Hindlimb muscle (tissue), 1 donor: ENCODE data around the gene CATSPERZ. TPM values are rescaled to one million over a fixed set of nuclear protein-coding genes. Genes with fewer than 3 reads are reported as not detected.

ENCODE experiments used
- DNase-seq: peaks from one replicate; pipeline ENCODE4 v3.0.0-alpha.2; 2013
- polyA plus RNA-seq: library from polyadenylated mRNA; unstranded; fragments of 120-200 nt; gene quantifications from one replicate; pipeline ENCODE4 v1.2.1, GENCODE V29; 2013; ENCODE audit not compliant: insufficient read length

CATSPERZ gene
- polyA plus RNA-seq, 1 donor: not detected

GRCh38 chr11:64342869-64343745, 42.9 kb downstream of the CATSPERZ start:
- no peak for DNase-seq

DNA sequence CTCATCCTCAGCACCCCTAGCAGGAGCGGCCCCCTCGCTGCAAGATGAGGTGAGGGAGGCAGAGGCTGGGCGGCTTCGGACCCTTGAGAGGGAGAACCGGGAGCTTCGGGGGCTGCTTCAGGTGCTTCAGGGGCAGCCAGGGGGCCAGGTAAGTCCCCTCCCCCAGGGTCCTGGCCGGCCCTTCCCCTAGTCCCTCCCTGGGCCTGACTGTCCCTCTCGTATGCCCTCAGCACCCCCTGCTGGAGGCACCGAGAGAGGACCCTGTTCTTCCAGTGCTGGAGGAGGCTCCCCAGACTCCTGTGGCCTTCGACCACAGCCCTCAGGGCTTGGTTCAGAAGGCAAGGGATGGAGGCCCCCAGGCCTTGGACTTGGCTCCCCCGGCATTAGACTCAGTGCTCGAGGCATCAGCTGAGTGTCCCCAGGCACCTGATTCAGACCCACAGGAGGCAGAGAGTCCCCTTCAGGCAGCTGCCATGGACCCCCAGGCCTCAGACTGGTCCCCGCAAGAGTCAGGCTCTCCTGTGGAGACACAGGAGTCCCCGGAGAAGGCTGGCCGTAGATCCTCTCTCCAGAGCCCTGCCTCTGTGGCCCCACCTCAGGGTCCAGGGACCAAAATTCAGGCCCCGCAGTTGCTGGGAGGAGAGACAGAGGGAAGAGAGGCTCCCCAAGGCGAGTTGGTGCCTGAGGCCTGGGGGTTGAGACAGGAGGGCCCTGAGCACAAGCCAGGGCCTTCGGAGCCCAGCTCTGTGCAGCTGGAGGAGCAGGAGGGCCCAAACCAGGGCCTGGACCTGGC, 43.8 kb downstream of the CATSPERZ start:
- no peak for DNase-seq

- DNase-seq: no peak
Measured at GRCh38 chr11:64344787-64345186, 44.6 kb downstream of the CATSPERZ start.

DNA sequence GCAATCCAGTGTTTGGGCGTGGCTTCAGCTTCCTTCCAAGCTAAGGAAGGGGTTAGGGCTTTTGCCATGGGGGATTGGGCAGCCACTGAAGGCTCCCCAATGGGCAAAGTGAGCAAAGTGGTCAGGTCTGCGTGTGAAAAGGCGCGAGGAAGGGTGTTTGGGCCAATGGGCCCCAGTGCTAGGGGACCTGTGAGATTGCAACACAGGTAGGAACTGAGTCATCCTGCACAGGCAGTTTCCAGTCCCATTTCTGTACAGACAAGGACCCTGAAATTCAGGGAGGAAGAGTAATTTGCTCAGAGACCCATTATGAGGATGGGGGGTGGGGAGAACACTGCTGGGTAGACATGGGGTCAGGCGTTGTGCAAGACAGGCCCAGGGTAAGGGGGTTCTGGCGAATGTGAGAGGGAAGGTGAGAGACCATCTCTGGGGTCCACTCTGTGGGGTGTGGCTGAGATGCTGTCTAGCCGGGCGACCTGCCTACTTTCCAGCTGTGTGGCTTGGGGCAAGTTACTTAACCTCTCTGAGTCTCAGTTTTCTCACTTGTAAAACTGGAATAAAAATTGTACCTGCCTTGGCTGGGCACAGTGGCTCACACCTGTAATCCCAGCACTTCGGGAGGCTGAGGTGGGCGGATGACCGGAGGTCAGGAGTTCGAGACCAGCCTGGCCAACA, 47.2 kb downstream of the CATSPERZ start:
- DNase-seq: no peak

GRCh38 chr11:64348383-64349024, 48.3 kb downstream of the CATSPERZ start:
- no peak for DNase-seq

DNA sequence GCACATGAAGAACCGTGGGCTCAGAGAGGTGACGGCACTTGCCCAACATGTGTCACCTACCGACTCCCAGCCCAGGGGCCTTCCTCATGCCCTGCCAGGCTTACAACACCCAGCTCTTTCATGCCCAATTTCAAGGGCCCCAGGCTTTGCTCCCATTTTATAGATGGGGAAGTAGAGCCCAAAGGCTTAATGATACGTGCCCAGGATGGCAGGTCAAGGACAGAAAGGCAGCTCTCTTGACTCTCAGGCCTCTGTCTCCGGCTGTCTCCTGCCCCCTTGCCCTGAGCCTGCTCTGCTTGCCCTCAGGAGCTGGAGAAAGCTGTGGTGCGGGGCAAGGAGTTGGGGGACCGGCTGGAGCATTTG, 48.8 kb downstream of the CATSPERZ start:
- DNase-seq: no peak

DNA sequence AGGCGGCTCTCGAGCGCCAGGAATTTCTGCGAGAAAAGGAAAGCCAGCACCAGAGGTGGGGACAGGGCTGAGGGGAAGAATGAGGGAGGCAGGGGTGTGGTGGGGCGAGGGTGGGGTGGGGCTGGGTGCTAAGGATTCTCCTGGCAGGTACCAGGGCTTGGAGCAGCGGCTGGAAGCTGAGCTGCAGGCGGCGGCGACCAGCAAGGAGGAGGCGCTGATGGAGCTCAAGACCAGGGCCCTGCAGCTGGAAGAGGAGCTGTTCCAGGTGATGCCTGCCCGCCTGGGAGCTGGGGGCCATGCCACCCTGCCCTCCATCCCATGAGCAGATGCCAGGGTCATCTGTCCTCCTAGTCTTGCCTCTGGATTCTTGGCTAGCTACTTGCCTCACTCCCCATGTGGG, 49.2 kb downstream of the CATSPERZ start:
- DNase-seq: no peak

DNA sequence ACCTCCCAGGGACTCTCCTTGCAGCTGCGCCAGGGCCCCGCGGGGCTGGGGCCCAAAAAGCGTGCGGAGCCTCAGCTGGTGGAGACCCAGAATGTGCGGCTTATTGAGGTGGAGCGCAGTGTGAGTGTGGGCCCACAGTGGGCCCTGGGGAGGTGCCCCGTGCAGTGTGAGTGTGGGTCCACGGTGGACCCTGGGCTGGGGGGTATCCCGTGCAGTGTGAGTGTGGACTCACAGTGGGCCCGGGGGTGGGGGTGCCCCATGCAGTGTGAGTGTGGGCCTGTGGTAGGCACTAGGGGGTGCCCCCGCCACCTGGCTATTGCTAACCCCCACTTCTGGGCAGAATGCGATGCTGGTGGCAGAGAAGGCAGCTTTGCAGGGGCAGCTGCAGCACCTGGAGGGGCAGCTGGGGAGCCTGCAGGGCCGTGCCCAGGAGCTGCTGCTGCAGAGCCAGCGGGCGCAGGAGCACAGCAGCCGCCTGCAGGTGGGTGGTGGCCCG, 51.0 kb downstream of the CATSPERZ start:
- no peak for DNase-seq

DNA sequence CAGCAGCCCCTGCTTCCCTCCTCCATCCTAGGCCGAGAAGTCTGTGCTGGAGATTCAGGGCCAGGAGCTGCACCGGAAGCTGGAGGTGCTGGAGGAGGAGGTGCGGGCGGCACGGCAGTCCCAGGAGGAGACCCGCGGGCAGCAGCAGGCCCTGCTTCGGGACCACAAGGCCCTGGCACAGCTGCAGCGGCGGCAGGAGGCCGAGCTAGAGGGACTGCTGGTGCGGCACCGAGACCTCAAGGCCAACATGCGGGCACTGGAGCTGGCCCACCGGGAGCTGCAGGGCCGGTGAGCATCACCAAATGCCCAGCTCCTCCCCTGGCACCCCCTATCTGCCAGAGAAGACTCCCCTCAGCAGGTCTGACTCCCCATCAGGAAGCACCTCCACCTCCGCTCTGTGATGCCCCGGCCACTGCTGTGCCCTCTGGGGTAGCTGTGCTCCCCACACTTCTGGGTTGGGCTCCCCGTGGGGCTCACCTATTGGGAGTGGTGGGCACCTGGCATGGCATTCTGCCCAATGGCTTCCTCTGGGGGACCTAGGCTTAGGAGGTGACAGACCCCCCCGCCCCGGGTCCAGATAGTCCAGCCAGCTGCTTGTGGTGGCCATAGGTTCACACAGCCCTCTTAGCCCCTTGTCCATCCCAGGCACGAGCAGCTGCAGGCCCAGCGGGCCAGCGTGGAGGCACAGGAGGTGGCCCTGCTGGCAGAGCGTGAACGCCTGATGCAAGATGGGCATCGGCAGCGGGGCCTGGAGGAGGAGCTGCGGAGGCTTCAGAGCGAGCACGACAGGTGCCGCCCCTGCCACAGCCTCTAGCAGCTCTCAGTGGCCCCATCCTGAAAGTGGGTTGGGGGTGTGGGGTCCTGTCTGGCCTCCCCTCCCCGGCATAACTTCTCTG, 52.2 kb downstream of the CATSPERZ start:
- no peak for DNase-seq

DNA sequence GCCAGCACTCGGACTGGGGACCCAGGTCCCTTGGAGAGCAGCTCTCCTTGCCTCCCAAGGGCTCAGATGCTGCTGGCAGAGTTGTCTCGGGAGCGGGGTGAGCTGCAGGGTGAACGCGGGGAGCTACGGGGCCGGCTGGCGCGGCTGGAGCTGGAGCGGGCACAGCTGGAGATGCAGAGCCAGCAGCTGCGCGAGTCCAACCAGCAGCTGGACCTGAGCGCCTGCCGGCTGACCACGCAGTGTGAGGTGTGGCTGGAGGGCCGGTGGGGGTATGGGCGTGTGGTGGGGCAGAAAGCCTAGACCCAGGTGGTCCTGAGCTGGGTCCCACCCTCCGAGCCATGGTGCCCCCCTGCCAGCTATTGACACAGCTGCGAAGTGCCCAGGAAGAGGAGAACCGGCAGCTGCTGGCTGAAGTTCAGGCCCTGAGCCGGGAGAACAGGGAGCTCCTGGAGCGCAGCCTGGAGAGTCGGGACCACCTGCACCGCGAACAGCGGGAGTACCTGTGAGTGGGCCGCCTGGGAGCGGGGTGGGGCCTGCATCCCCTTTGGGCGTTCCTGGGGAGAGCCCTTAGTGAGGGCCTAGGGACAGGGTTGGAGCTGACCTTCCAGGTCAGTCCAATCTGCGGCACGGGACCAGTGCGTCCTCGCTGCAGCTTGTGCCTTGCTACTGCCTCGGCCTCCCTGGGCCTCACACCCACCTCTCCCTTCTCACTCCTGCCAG, 53.0 kb downstream of the CATSPERZ start:
- DNase-seq: no peak

DNA sequence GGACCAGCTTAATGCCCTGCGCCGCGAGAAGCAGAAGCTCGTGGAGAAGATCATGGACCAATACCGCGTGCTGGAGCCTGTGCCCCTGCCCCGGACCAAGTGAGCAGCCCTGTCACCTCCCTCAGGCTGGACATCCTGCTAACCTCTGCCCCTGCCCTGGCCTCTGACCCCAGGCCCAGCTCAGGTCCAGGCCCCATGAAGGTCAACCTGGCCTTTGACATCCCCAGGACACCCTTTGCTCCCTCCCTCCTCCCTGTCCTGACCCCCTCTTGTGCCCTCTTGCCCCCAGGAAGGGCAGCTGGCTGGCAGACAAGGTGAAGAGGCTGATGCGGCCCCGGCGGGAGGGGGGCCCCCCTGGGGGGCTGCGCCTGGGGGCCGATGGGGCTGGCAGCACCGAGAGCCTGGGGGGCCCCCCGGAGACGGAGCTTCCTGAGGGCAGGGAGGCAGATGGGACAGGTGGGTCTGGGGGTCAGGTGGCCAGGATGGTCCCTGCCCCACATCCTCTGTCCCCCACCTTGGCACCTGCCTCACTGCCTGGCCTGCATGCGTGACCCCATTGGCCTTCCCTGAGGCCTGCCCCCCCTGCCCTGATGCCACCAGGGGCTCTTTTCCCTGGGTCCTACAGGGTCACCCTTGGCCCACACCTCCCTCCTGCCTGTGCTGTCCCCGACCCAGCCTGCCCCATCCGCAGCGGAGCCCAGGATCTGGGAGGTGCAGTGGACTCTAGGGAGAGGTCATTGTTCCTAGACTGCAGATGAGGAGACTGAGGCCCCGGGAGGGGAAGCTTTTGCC, 53.8 kb downstream of the CATSPERZ start:
- no peak for DNase-seq

Other genes with a start within 250 kb of the CATSPERZ start
- gene MACROD1, start 134.2 kb upstream of the CATSPERZ start, polyA plus RNA-seq: 77.9 TPM
- gene STIP1, start 114.2 kb upstream of the CATSPERZ start, polyA plus RNA-seq: 125 TPM
- gene FERMT3, start 93.6 kb upstream of the CATSPERZ start, polyA plus RNA-seq: 11.1 TPM
- 81.4 TPM for gene TRPT1, start 74.2 kb upstream of the CATSPERZ start, polyA plus RNA-seq
- gene NUDT22, start 74.1 kb upstream of the CATSPERZ start, polyA plus RNA-seq: 17.2 TPM
- gene DNAJC4, start 69.8 kb upstream of the CATSPERZ start, polyA plus RNA-seq: 66.2 TPM
- 101 TPM for gene VEGFB, start 65.8 kb upstream of the CATSPERZ start, polyA plus RNA-seq
- gene FKBP2, start 59.3 kb upstream of the CATSPERZ start, polyA plus RNA-seq: 51.5 TPM
- gene PPP1R14B, start 53.4 kb upstream of the CATSPERZ start, polyA plus RNA-seq: 177 TPM
- gene PLCB3, start 48.8 kb upstream of the CATSPERZ start, polyA plus RNA-seq: 12.4 TPM
- gene BAD, start 15.7 kb upstream of the CATSPERZ start, polyA plus RNA-seq: 31.0 TPM
- gene GPR137, start 14.5 kb upstream of the CATSPERZ start, polyA plus RNA-seq: 23.1 TPM
- not detected for gene KCNK4, start 9.1 kb upstream of the CATSPERZ start, polyA plus RNA-seq
- gene ESRRA, start 5.2 kb downstream of the CATSPERZ start, polyA plus RNA-seq: 34.0 TPM
- 179 TPM for gene TRMT112, start 17.2 kb downstream of the CATSPERZ start, polyA plus RNA-seq
- gene PRDX5, start 17.8 kb downstream of the CATSPERZ start, polyA plus RNA-seq: 129 TPM
- 4.5 TPM for gene CCDC88B, start 39.8 kb downstream of the CATSPERZ start, polyA plus RNA-seq
- 16.1 TPM for gene RPS6KA4, start 58.8 kb downstream of the CATSPERZ start, polyA plus RNA-seq